LNCAP (cell line): ENCODE measurements around the gene CFAP44.

ENCODE experiments used
- TF ChIP-seq, protein P1 (sequence below): fragments of 450-650 bp; IDR thresholded peaks from 2 replicates; pipeline ENCODE4 v1.5.1; 2017; ENCODE audit warnings: mild to moderate bottlenecking

The CFAP44 gene

DNA sequence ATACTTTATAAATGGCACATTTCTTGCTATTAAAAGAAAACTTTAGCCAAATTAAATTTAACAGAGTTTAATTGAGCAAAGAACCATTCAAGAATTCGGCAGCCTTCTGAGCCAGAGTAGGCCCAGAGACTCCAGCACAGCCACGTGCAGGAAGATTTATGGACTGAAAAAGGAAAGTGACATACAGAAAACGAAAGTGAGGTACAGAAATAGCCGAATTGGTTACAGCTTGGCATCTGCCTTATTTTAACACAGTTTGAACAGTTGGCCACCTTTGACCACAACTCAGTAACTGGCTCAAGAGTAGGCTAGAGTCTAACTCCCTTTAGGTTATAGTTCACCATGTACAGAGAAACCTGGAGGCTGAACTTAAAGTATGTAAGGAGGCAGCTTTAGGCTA is 17.6 kb downstream of the CFAP44 start:
- TF ChIP-seq, protein P1, sequence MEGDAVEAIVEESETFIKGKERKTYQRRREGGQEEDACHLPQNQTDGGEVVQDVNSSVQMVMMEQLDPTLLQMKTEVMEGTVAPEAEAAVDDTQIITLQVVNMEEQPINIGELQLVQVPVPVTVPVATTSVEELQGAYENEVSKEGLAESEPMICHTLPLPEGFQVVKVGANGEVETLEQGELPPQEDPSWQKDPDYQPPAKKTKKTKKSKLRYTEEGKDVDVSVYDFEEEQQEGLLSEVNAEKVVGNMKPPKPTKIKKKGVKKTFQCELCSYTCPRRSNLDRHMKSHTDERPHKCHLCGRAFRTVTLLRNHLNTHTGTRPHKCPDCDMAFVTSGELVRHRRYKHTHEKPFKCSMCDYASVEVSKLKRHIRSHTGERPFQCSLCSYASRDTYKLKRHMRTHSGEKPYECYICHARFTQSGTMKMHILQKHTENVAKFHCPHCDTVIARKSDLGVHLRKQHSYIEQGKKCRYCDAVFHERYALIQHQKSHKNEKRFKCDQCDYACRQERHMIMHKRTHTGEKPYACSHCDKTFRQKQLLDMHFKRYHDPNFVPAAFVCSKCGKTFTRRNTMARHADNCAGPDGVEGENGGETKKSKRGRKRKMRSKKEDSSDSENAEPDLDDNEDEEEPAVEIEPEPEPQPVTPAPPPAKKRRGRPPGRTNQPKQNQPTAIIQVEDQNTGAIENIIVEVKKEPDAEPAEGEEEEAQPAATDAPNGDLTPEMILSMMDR: no peak

DNA sequence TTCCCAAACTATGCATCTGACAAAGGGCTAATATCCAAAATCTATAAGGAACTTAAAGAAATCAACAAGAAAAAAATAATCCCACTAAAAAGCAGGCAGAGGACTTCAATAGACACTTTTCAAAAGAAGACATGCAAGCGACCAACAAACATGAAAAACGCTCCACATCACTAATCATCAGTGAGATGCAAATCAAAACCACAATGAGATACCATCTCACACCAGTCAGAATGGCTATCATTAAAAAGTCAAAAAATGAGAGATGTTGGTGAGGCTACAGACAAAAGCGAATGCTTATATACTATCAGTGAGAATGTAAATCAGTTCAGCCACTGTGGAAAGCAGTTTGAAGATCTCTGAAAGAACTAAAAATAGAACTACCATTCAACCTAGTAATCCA is 20.2 kb downstream of the CFAP44 start:
- TF ChIP-seq, protein P1: no peak

DNA sequence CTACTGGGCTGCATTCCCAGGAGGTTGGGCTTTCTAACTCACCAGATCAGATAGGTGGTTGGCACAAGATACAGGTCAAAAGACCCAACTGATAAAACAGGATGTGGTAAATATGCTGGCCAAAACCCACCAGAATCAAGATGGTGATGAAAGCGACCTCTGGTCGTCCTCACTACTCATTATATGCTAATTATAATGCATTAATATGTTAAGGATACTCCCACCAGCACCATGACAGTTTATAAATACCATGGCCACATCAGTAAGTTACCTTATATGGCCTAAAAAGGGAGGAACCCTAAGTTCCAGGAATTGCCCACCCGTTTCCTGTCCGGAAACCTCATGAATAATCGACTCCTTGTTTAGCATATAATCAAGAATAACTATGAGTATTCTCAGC is 31.6 kb downstream of the CFAP44 start:
- TF ChIP-seq, protein P1: no peak

DNA sequence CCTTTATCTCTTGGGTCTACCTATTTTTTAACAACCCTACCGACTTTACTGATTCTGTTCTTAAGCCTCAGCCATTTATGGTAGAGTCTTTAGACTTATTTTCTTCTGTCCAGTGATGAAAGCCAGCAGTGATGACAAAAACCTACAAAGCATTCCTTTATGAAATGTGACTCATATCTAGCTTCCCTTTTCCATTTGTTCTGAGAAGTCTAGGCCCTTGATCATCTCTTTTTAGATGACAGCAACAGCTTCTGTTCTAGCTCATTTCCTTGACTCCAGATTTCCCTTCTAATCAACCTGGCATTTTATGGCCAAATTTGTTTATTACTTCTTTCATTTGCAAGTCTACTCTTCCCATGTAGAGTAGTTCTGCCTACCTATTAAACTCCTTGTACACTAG is 36.1 kb downstream of the CFAP44 start:
- TF ChIP-seq, protein P1: no peak

DNA sequence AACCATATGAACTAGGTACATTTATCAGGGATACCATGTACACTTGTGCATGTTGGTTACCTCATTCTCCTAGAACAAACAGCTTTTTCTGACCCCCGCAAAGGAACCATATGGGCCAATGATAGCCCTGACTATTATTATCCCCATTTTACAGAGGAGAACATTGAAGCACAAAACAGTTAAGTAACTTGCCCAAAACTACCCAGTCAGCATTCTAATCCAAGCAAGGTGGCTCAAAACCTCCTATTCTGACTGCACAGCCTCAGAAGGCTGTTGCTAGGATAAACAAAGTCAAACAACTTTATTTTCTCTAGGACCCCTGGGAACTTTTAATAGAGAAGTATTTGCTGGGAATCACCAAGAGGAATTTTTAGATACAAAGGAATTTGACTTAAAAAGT is 36.7 kb downstream of the CFAP44 start:
- TF ChIP-seq, protein P1: no peak
